Activated CD4-positive, alpha-beta T cell treated with anti-CD3 and anti-CD28 coated beads for 24 hours (primary cell): ENCODE measurements around the gene WDR4.
"Not testable (repeated sequence)": the region's sequence is repeated elsewhere in the genome, so short reads cannot be mapped to it uniquely, and the experiment has no call there.

Experiments
- DNase-seq, 2 donors: peaks; one replicate each; pipeline ENCODE4 v3.0.0-alpha.2; 2020; ENCODE audit warnings: low read depth in 2 of 2

Gene WDR4, protein sequence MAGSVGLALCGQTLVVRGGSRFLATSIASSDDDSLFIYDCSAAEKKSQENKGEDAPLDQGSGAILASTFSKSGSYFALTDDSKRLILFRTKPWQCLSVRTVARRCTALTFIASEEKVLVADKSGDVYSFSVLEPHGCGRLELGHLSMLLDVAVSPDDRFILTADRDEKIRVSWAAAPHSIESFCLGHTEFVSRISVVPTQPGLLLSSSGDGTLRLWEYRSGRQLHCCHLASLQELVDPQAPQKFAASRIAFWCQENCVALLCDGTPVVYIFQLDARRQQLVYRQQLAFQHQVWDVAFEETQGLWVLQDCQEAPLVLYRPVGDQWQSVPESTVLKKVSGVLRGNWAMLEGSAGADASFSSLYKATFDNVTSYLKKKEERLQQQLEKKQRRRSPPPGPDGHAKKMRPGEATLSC

DNA sequence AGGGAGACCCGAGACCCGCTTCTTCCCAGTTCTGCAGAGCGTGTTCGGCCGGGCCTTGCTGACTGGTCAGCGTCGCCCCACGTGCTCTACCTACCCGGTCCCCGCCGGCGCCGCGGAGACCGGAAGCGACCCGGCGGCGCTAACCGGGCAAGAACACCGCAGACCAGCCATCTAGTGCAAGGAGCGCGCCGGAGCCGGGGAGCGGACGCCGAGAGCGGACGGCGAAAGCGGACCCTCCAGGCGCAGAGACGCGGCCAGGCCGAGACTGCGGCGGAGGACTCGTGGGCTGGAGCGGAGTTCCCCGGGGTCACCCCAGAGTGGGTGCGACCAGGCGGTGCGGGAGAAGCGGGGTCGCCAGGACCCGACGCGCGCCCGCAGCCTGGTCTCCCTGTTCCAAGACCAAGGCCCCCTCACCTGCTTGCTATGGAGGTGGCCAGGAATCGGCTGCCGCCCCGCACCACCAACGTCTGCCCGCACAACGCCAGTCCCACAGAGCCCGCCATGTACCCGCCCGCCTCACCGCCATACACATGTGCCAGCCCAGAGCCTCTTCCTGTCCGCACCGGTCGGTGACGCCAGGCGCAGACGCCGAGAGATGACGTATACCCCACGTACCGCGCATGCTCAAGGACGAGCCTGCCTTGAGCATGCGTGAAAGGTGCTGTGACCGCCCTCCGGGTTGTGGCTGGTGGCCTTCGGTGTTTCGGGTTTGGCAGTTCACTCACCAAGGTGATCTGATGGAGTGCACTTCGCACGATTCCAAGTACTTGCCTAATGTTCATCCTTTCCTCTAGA lies at the start of gene WDR4:
WDR4 (minus strand) TSS at position 547 of the 795 bp plus-strand sequence; CDS start at position 503, 44 bp downstream.
- DNase-seq = peak; percentile 95 to 99

- DNase-seq = not testable (repeated sequence)
These were observed 48.3 kb upstream of the WDR4 start for GRCh38 chr21:42927474-42928200.

DNA sequence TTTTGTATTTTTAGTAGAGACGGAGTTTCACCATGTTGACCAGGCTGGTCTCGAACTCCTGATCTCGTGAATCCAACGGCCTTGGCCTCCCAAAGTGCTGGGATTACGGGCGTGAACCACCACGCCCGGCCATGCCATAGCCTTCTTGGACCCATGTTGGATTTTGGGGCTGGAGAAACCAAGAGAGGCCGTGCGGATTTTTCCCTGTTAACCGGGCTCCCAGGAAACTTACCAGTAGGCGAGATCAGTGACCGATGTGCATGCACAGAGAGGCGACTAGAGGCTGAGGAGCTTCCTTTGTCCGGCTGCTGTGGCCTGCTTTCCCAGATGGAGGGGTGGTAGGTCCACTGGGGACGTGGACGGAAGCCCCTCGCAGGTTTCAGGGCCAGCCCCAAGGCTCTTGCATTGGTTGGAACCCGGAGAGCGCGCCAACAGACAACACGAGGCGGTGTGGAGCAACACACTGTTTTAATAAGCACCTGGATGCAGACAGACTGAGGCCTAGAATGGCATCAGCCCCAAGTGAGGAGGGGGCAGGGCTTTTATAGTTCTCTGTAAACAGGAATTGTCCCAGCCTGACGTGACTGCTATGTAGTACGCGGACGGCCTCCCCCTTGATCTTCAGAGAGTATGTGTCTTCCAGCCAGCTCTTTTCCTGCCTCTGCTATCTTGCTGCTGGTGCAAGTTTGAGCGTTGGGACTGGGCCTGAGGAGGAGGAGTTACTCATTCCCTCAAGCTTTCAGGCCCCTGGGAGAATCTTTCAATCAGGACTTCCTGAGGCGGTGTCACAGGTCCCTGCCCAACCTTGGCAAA lies 46.0 kb upstream of the WDR4 start, which contains the start of gene ERVH48-1:
ERVH48-1 (minus strand) TSS at position 517 of the 813 bp plus-strand sequence. CDS start 6,624 bp downstream, outside the sequence.
- DNase-seq = no peak

GRCh38 chr21:42924433-42924751 lies 45.1 kb upstream of the WDR4 start:
- DNase-seq = no peak

DNA sequence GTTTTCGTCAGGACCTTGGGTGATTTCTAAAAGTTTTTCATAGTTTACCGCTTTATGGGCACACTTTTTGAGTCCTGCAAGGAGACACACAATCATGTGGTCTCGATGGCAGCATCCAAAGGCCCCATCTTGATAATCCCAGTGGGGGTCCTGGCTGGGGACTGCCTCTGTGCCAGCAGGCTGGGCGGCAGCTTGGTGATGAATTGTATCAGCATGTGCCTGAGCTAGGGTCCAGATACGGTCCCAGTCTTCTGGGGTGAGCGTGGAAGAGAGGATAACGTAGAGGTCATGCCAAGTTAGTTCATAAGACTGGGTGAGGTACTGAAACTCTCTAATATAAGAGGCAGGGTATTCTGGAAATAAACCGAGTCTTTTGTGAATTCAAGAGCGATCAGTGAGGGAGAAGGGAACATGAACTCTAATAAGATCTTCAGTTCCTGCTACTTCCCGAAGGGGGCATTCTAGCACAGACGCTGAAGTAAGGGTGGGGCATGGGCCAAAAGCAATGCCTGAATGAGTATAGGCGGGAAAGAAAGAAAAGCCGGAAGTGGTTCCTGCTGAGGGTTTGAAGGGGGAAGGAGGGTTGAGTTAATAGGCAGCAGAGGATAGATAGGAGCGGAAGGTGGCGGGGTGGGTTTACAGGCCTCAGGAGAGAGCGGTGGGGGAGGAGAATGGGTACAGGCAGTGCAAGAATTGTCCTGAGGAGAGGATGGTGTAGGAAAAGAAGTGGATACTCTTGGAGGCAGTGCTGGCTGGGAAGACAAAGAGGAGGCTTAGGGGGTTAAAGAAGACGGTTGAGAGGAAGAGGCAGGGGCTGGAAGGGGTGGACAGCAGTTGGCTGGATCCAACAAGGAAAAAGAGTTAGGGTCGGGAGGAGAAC lies 44.5 kb upstream of the WDR4 start:
- peak; percentile 54 to 68 for DNase-seq

DNA sequence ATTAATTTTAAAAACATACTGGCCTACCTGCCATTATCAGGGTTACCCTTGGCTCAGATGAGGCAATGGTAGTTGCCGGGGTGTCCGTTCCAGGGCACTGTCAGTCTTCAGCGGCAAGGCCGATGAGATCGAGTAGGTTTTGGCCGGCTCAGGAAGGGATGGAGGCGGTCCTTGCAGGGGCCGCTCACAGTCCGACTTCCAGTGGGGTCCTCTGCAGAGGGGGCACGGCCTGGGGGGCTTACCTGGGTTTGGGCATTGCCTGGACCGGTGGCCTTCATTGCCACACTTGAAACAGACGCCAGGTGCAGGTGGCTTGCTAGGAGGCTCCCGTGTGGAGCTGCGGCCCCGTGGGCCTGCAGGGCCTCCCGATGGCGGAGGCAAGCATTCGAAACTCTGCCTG lies 43.6 kb upstream of the WDR4 start:
- DNase-seq = no peak

DNA sequence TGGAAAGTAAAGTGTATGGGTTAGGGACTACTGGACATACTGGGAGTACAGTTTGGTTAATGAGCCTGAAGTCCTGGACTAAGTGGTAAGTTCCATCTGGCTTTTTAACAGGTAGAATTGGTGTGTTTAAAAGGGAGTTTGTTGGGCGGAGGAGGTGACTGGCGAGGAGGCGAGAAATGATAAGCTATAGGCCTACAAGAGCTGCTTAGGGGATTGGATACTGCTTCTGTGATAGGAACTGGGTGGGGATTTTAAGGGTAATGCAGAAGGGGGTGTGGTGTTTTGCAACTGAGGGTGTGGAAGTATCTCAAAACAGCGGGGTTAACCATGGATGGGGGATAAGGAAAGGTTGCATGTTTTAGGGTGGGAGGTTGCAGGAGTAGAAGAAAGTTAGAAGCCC lies 42.6 kb upstream of the WDR4 start:
- no peak for DNase-seq

DNA sequence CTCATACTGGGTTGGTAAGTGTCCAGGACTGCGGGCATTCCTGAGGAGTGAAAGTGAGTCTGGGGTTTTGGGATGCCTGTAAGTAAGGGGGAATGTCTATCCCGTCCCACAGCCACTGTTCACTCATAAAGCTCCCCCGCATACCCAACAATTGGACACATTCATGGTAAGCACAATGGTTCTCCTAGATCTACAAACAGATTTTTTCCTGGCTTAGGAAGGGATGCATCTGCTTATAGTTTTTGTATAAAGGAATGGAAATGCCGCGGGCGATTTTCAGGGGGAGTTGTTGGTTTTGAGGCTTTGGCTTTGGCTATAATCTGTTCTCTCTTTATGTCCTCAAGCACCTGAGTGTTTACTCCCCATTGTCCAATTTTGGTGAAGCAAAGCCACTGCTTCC lies 39.0 kb upstream of the WDR4 start:
- DNase-seq = no peak

DNA sequence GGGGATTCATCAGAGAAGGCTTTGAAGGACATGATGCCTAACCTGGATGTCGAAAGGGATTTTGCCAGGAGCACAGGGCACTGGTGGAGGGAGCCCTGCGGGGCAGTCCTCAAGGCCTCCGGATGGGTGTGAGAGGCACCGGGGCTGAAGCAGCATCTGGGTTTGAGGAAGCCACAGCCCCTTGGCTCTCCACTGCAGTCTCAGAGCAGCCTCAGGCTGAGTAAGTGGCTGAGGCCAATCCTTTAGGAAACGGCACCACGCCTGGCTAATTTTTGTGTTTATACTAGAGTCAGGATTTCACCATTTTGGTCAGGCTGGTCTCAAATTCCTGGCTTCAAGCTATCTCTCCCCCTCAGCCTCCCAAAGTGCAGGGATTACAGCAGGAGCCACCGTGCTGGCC lies 34.1 kb upstream of the WDR4 start:
- no peak for DNase-seq

DNA sequence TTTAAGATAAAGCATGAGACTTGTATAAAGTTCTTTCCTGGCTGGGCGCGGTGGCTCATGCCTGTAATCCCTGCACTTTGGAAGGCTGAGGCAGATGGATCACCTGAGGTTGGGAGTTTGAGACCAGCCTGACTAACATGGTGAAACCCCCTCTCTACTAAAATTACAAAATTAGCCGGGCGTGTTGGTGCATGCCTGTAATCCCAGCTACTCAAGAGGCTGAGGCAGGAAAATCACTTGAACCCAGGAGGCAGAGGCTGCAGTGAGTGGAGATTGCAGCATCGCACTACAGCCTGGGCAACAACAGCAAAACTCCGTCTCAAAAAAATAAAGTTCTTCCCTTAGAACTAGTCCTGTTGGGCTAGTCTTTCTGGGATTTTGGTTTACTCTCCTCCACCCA lies 32.6 kb upstream of the WDR4 start:
- not testable (repeated sequence) for DNase-seq

- not testable (repeated sequence) for DNase-seq
These were observed 29.1 kb upstream of the WDR4 start for GRCh38 chr21:42908484-42908883.

DNA sequence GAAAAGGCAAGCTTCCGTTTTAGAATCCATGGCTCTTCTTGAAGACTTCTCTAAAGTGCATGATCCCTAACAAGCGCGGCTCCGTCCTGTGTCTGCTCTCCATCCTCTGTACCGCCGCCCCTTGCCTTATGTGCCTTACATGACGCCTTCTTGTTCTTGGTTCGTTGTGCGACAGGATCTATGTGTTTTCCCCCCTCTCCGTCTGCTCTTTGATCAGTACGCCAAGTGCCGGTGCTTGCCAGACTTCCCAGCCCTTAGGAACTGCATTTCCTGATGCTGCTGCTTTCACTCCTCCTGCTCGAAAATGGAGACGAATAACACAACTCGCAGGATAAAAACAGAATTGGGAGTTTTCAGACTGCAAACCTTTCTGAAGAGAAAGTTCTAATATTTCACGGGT lies 26.9 kb upstream of the WDR4 start:
- DNase-seq = no peak

- DNase-seq = no peak
These were observed 25.9 kb upstream of the WDR4 start for GRCh38 chr21:42905195-42905594.

GRCh38 chr21:42903817-42904216 lies 24.5 kb upstream of the WDR4 start:
- DNase-seq = no peak

GRCh38 chr21:42900446-42900845 lies 21.1 kb upstream of the WDR4 start:
- no peak for DNase-seq

DNA sequence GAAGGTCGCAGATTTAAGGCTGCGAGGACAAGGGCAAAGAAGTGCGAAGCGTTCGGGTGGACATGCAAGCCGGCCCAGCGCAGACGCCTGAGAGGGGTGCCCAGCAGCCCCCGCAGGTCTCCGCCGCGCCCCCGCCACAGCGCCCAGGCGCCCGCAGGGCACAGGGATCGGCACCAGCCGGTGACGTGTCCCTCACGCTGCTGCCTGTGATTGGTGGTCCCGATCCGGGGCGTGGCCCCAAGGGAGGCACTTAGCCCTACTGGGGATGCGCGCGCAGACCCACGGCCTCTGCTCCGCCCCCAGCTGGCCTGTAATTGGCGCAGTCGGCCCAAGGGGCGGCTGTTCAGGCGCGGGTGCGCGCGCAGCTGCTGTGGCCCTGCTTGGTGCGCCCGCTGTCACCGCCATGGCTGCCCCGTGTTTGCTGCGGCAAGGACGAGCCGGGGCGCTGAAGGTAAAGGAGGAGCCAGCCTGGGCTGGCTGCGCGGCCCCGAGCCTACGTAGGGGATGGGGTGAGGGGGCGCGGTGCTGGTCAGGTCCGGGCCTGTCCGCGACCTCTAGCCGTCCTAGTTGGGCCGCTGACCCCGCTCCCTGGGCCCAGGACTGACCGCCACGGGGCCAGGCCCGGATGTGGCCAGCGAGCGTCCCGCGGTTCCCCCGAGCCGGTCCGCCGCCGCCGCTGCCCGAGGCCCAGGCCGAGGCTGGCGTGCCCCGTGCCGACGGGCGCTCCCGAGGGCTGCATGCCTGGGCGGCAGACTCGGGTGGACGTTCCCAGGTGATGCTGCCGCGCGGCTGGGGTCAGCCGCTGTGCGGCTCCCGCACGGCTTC lies 13.8 kb upstream of the WDR4 start, which contains the start of gene NDUFV3:
NDUFV3 (plus strand) TSS at position 379 of the 825 bp plus-strand sequence; CDS start at position 404, 25 bp downstream.
- DNase-seq = peak; percentile 100

GRCh38 chr21:42892582-42892930 lies 13.2 kb upstream of the WDR4 start:
- no peak for DNase-seq

DNA sequence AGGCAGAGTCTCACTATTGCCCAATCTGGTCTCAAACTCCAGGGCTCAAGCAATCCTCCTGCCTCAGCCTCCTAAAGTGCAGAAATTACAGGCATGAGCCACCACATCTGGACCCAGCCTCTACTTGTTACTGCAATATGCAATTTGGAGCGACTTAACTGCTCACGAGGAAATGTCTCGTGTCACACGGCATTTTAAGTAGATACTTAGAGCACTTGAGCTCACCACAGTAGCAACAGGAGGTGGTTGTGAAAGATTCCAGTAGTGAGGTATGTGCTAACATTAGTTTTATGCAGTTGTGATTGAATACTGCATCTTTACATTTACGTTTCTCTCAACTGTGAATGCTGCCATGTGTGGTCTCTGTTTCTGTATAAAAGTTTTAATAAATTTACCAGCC lies 8.0 kb upstream of the WDR4 start:
- no peak for DNase-seq

- no peak for DNase-seq
These were observed 4.6 kb upstream of the WDR4 start for GRCh38 chr21:42883921-42884320.
